Fibroblast of mammary gland (primary cell): Measurements from ENCODE around the gene TUT4.

Experiments
- DNase-seq: peaks from one replicate; pipeline ENCODE4 v3.0.0-alpha.2; 2010; ENCODE audit warnings: low read depth
- H3K4me3 ChIP-seq: 2 replicates; pipeline ENCODE4 v1.5.1; 2011; ENCODE audit warnings: low read depth, mild to moderate bottlenecking, low read length, moderate library complexity; ENCODE audit not compliant: control insufficient read depth
- CTCF ChIP-seq: conservative IDR thresholded peaks from 2 replicates; pipeline ENCODE4 v1.5.1; 2011; ENCODE audit warnings: low read depth, low read length, inconsistent platforms; ENCODE audit not compliant: control insufficient read depth, insufficient read depth

TUT4 gene

GRCh38 chr1:52597912-52598311 is 45.0 kb upstream of the TUT4 start:
- no peak for TF ChIP-seq CTCF
- no peak for DNase-seq
- H3K4me3 ChIP-seq, result no peak overlapping the region

- no peak for DNase-seq
- TF ChIP-seq CTCF, result no peak
- H3K4me3 ChIP-seq, result no peak overlapping the region
Measured at GRCh38 chr1:52595061-52595460, 42.2 kb upstream of the TUT4 start.

GRCh38 chr1:52593495-52593894 is 40.6 kb upstream of the TUT4 start:
- TF ChIP-seq CTCF, result no peak
- DNase-seq, result no peak
- H3K4me3 ChIP-seq, result no peak overlapping the region

- H3K4me3 ChIP-seq, result no peak overlapping the region
- no peak for TF ChIP-seq CTCF
- DNase-seq, result no peak
Measured at GRCh38 chr1:52592637-52593323, 39.9 kb upstream of the TUT4 start.

GRCh38 chr1:52590266-52590665 is 37.4 kb upstream of the TUT4 start:
- no peak overlapping the region for H3K4me3 ChIP-seq
- no peak for TF ChIP-seq CTCF
- no peak for DNase-seq

GRCh38 chr1:52588535-52588934 is 35.6 kb upstream of the TUT4 start:
- H3K4me3 ChIP-seq, result no peak overlapping the region
- no peak for DNase-seq
- TF ChIP-seq CTCF, result no peak

GRCh38 chr1:52588027-52588426 is 35.1 kb upstream of the TUT4 start:
- no peak overlapping the region for H3K4me3 ChIP-seq
- no peak for DNase-seq
- TF ChIP-seq CTCF, result no peak
